H1 (cell line): Measurements from ENCODE around the gene MYL2. TPM values are rescaled to one million over a fixed set of nuclear protein-coding genes. Genes with fewer than 3 reads are reported as not detected.

Experiments
- CTCF ChIA-PET: fragments of 300-600 bp; sonication (Branson Sonifier 250); formaldehyde crosslinking; loops from one replicate; lab custom pipeline; 2021; ENCODE audit not compliant: partially characterized antibody; lab: Charles Lee
- POLR2A ChIA-PET: fragments of 300-600 bp; sonication (Branson Sonifier 250); formaldehyde crosslinking; loops from one replicate; lab custom pipeline; 2021; ENCODE audit warnings: inconsistent platforms; ENCODE audit not compliant: partially characterized antibody; lab: Charles Lee
- DNase-seq, 2 experiments: peaks; one replicate each; pipeline versions ENCODE4 v3.0.0 to v3.0.0-alpha.2; 2010 to 2022; ENCODE audit warnings: low spot score in 2 of 2, low read depth in 1 of 2, mixed read lengths in 1 of 2
- FAIRE-seq: peaks from 2 replicates; lab custom pipeline; 2011; peaks lifted over from hg19 to GRCh38; lab: Jason Lieb, UNC
- H2AFZ ChIP-seq: 2 replicates; pipeline ENCODE4 v1.8.1; 2012; ENCODE audit warnings: low read length, inconsistent platforms
- H2AK5ac ChIP-seq: 2 replicates; pipeline ENCODE4 v1.6.1; 2013; ENCODE audit warnings: low read depth, low read length
- H2BK120ac ChIP-seq: replicated peaks from 2 replicates; pipeline ENCODE3; 2013; ENCODE audit warnings: low read depth, low read length, inconsistent platforms
- H2BK12ac ChIP-seq: 2 replicates; pipeline ENCODE4 v1.6.1; 2013; ENCODE audit warnings: low read depth, low read length
- H2BK15ac ChIP-seq: 2 replicates; pipeline ENCODE4 v1.6.1; 2013; ENCODE audit warnings: low read length
- H2BK20ac ChIP-seq: 2 replicates; pipeline ENCODE4 v1.6.1; 2013; ENCODE audit warnings: low read length
- H2BK5ac ChIP-seq: 2 replicates; pipeline ENCODE4 v1.6.1; 2013; ENCODE audit warnings: low read depth, low read length
- H3K14ac ChIP-seq: 2 replicates; pipeline ENCODE4 v1.6.1; 2013; ENCODE audit warnings: inconsistent platforms; ENCODE audit not compliant: insufficient read length
- H3K18ac ChIP-seq: 2 replicates; pipeline ENCODE4 v1.6.1; 2013; ENCODE audit warnings: low read length; ENCODE audit errors: extremely low read depth
- H3K23ac ChIP-seq: 2 replicates; pipeline ENCODE4 v1.6.1; 2013; ENCODE audit warnings: inconsistent platforms; ENCODE audit not compliant: insufficient read length
- H3K23me2 ChIP-seq: 2 replicates; pipeline ENCODE4 v1.6.1; 2013; ENCODE audit warnings: low read depth, low read length
- H3K27ac ChIP-seq: 2 replicates; pipeline ENCODE4 v1.6.1; 2011; ENCODE audit warnings: low read depth, low read length, inconsistent platforms
- H3K27me3 ChIP-seq, 4 experiments: replicated peaks in 1 of 4; 1 replicate in 1 of 4; 2 replicates in 3 of 4; pipeline versions ENCODE4 v1.6.1 to v1.8.1; 2011 to 2013; ENCODE audit warnings: low read length in 3 of 4, mild to moderate bottlenecking in 3 of 4, inconsistent platforms in 2 of 4, mixed read lengths in 2 of 4, moderate library complexity in 1 of 4; ENCODE audit not compliant: control insufficient read depth in 3 of 4, insufficient read depth in 3 of 4; ENCODE audit errors: extremely low read depth in 1 of 4
- H3K36me3 ChIP-seq, 4 experiments: 2 replicates each; pipeline versions ENCODE4 v1.6.1 to v1.8.1; 2011 to 2013; ENCODE audit warnings: mild to moderate bottlenecking in 4 of 4, low read length in 3 of 4, moderate library complexity in 2 of 4, control low read depth in 1 of 4, inconsistent platforms in 1 of 4; ENCODE audit not compliant: insufficient read depth in 4 of 4, control insufficient read depth in 2 of 4
- H3K4ac ChIP-seq: replicated peaks from 2 replicates; pipeline ENCODE3; 2013; ENCODE audit warnings: low read length, low read depth, mixed read lengths, inconsistent platforms; ENCODE audit not compliant: insufficient read length
- H3K4me1 ChIP-seq, 4 experiments: replicated peaks in 1 of 4; 1 replicate in 1 of 4; 2 replicates in 3 of 4; pipeline versions ENCODE4 v1.6.1 to v1.8.1; 2011 to 2013; ENCODE audit warnings: low read length in 3 of 4, inconsistent platforms in 2 of 4, mixed read lengths in 1 of 4; ENCODE audit not compliant: insufficient read depth in 4 of 4, control insufficient read depth in 3 of 4
- H3K4me2 ChIP-seq, 2 experiments: 2 replicates each; pipeline versions ENCODE4 v1.6.1 to v1.8.1; 2011 to 2013; ENCODE audit warnings: low read depth in 2 of 2, low read length in 2 of 2, control low read depth in 1 of 2, inconsistent platforms in 1 of 2, mild to moderate bottlenecking in 1 of 2; ENCODE audit not compliant: insufficient read depth in 1 of 2
- H3K4me3 ChIP-seq, 4 experiments: fragments of 200-600, 300-600 bp in 1 of 4; sonication (generic), shearing (Covaris generic), sonication (Bioruptor Twin) in 1 of 4; 2 replicates each; pipeline versions ENCODE4 v1.5.1 to v1.8.1; 2011 to 2016; ENCODE audit warnings: low read length in 4 of 4, low read depth in 3 of 4, control low read depth in 2 of 4, inconsistent platforms in 2 of 4, mild to moderate bottlenecking in 2 of 4, mixed read lengths in 1 of 4, moderate library complexity in 1 of 4; ENCODE audit not compliant: insufficient read depth in 2 of 4; ENCODE audit errors: extremely low read depth in 1 of 4
- H3K56ac ChIP-seq: replicated peaks from 2 replicates; pipeline ENCODE3; 2013; ENCODE audit warnings: low read depth, mild to moderate bottlenecking, mixed read lengths, low read length, inconsistent platforms; ENCODE audit not compliant: insufficient read length
- H3K79me1 ChIP-seq: 2 replicates; pipeline ENCODE4 v1.6.1; 2013; ENCODE audit warnings: low read depth, low read length, control low read depth
- H3K79me2 ChIP-seq, 2 experiments: 2 replicates each; pipeline versions ENCODE4 v1.6.1 to v1.8.1; 2012 to 2013; ENCODE audit warnings: low read length in 2 of 2, mild to moderate bottlenecking in 2 of 2, inconsistent platforms in 1 of 2; ENCODE audit not compliant: insufficient read depth in 2 of 2, control insufficient read depth in 1 of 2
- H3K9ac ChIP-seq, 4 experiments: replicated peaks in 1 of 4; 1 replicate in 1 of 4; 2 replicates in 3 of 4; pipeline versions ENCODE4 v1.6.1 to v1.8.1; 2011 to 2013; ENCODE audit warnings: low read depth in 3 of 4, low read length in 3 of 4, control low read depth in 2 of 4, mild to moderate bottlenecking in 2 of 4, moderate library complexity in 2 of 4, inconsistent platforms in 1 of 4; ENCODE audit errors: extremely low read depth in 1 of 4
- H3K9me3 ChIP-seq, 2 experiments: 2 replicates each; pipeline versions ENCODE4 v1.6.1 to v1.8.1; 2012 to 2013; ENCODE audit warnings: mild to moderate bottlenecking in 2 of 2, moderate library complexity in 2 of 2, control low read depth in 1 of 2, inconsistent platforms in 1 of 2, low read depth in 1 of 2, low read length in 1 of 2, mixed read lengths in 1 of 2; ENCODE audit not compliant: insufficient read depth in 2 of 2
- H4K20me1 ChIP-seq, 2 experiments: replicated peaks in 1 of 2; 2 replicates each; pipeline versions ENCODE3 to v1.8.1; 2011 to 2013; ENCODE audit warnings: inconsistent platforms in 2 of 2, low read length in 2 of 2, mild to moderate bottlenecking in 1 of 2; ENCODE audit not compliant: insufficient read depth in 2 of 2, control insufficient read depth in 1 of 2
- H4K5ac ChIP-seq: 2 replicates; pipeline ENCODE4 v1.6.1; 2013; ENCODE audit warnings: low read length, low read depth, mixed read lengths, inconsistent platforms; ENCODE audit not compliant: insufficient read length
- H4K8ac ChIP-seq: 2 replicates; pipeline ENCODE4 v1.8.0; 2013; ENCODE audit warnings: mild to moderate bottlenecking, moderate library complexity, low read length, inconsistent platforms; ENCODE audit not compliant: insufficient read depth; ENCODE audit errors: extremely low read depth
- H4K91ac ChIP-seq: replicated peaks from 2 replicates; pipeline ENCODE3; 2013; ENCODE audit warnings: low read length, mixed read lengths, inconsistent platforms; ENCODE audit not compliant: insufficient read length
- SP4 ChIP-seq: IDR thresholded peaks from 2 replicates; pipeline ENCODE4 v1.6.1; 2012; ENCODE audit warnings: low read length, inconsistent platforms
- WGBS, 2 experiments: shearing (Covaris generic) in 1 of 2; methylation state at CpG; one replicate each; pipeline versions ENCODE4 v1.1.6 to v1.1.7; 2013 to 2015; ENCODE audit warnings: low lambda C conversion rate in 2 of 2, mixed read lengths in 2 of 2, inconsistent platforms in 1 of 2, low coverage in 1 of 2, missing lambda C conversion rate in 1 of 2; ENCODE audit not compliant: insufficient replicate concordance in 2 of 2, insufficient coverage in 1 of 2, insufficient read length in 1 of 2; ENCODE audit errors: extremely low coverage in 1 of 2, missing lambda C conversion rate in 1 of 2; 5-methylcytosine and 5-hydroxymethylcytosine counted together
- polyA plus RNA-seq, 7 experiments: library from polyadenylated mRNA; depleted of rRNA in 3 of 7; stranded (reverse) in 5 of 7; unstranded in 2 of 7; fragments of >200 nt in 5 of 7; fragments of 200-250 nt in 2 of 7; gene quantifications; 1 replicate in 5 of 7; 2 replicates in 1 of 7; 4 replicates in 1 of 7; pipeline versions ENCODE4 v1.2.1 to v1.2.3, GENCODE V29; 2011 to 2013; ENCODE audit warnings: missing spikeins in 2 of 7, mixed read lengths in 2 of 7
- total RNA-seq: library from RNA; stranded (reverse); fragmentation: NEBNext Ultra II Directional; extraction: Animal tissue kit (Norgen Biotek cat#: 25700); gene quantifications from 2 replicates; pipeline ENCODE4 v1.2.1, GENCODE V29; 2021
- TF ChIP-seq, protein P1 (sequence below): IDR thresholded peaks from 2 replicates; pipeline ENCODE4 v1.6.1; 2012; ENCODE audit warnings: inconsistent platforms

The MYL2 gene
- total and polyA plus RNA-seq, 2 of the 8 experiments (the other 6 are each of a cell fraction or from before 2014, with no cell fraction given): not detected

DNA sequence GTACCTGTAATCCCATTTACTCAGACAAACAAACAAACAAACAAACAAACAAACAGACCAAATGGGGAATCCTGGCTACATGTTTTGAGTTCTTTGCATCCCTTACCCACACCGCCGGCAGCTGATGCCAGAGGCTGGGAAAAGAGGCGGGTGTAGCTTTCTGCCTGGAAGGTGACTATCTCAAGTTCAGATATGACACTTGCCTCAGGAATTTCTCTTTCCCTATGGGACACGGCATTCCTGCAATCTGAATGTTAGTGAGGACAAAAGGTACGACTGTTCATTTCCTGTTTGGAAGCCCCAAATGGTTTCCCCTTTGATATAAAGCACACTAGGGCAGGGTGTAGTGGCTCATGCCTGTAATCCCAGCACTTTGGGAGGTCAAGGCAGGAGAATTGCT, 2.9 kb downstream of the MYL2 start:
- Histone ChIP-seq H3K14ac (no peak overlapping the region), H3K27me3 (no peaks in the 10 kb centered on the region; a peak in 1 of 7 replicates), H2BK20ac (no peak overlapping the region), H2BK120ac (no peak overlapping the region), H3K79me1 (no peaks in the 10 kb centered on the region), H3K4me2 (no peak overlapping the region), H4K8ac (no peak overlapping the region), H3K56ac (no peak overlapping the region), H3K27ac (no peak overlapping the region), H3K23ac (no peak overlapping the region), H4K5ac (no peak overlapping the region), H3K4ac (no peak overlapping the region), H2AFZ (no peak overlapping the region), H3K4me3 (no peak overlapping the region), H4K20me1 (no peaks in the 10 kb centered on the region), H4K91ac (no peak overlapping the region), H3K23me2 (no peaks in the 10 kb centered on the region), H3K79me2 (no peaks in the 10 kb centered on the region), H3K18ac (no peak overlapping the region), H3K4me1 (peaks cover 0 to 10% (median 4%) of the 10 kb centered on the region in 4 experiments; a peak in 3 of 7 replicates), H2BK12ac (no peak overlapping the region), H3K9ac (no peak overlapping the region), H2AK5ac (no peak overlapping the region), H3K9me3 (no peaks in the 10 kb centered on the region), H2BK15ac (no peak overlapping the region), H3K36me3 (no peaks in the 10 kb centered on the region), H2BK5ac (no peak overlapping the region)
- DNase-seq (no peak), FAIRE-seq (no peak)
- ChIA-PET POLR2A (interaction anchor here (0.6 to 2.1 kb wide), 3 partner anchors 19 to 27 kb away, joined by 3 to 9 read pairs (median 4); no protein-coding TSS in a partner anchor), CTCF (interaction anchor here (0.9 to 1.2 kb wide), 2 partner anchors 8 to 115 kb away, joined by 3 to 4 read pairs; no protein-coding TSS in a partner anchor)
- WGBS, 2 experiments: 82% methylated on average over 5 of the region's 5 CpGs; no CpG with 5 or more reads in 1 of the 2 experiments
- TF ChIP-seq, protein P1, sequence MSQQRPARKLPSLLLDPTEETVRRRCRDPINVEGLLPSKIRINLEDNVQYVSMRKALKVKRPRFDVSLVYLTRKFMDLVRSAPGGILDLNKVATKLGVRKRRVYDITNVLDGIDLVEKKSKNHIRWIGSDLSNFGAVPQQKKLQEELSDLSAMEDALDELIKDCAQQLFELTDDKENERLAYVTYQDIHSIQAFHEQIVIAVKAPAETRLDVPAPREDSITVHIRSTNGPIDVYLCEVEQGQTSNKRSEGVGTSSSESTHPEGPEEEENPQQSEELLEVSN: no peak
- TF ChIP-seq SP4: no peak
